Kidney epithelial cell (primary cell): Measurements from ENCODE around the gene CCDC188. TPM values are rescaled to one million over a fixed set of nuclear protein-coding genes. Genes with fewer than 3 reads are reported as not detected.

ENCODE experiments used
- DNase-seq: peaks from one replicate; pipeline ENCODE4 v3.0.0-alpha.2; 2010; ENCODE audit warnings: low read depth
- H3K27me3 ChIP-seq: 2 replicates; pipeline ENCODE4 v1.6.0; 2011; ENCODE audit warnings: low read length; ENCODE audit not compliant: control insufficient read depth, insufficient read depth
- H3K36me3 ChIP-seq: 2 replicates; pipeline ENCODE4 v1.5.1; 2011; ENCODE audit warnings: low read length; ENCODE audit not compliant: control insufficient read depth, insufficient read depth
- H3K4me3 ChIP-seq: 2 replicates; pipeline ENCODE4 v1.5.1; 2011; ENCODE audit warnings: low read depth, mild to moderate bottlenecking, control low read depth, low read length
- CTCF ChIP-seq: IDR thresholded peaks from 2 replicates; pipeline ENCODE4 v1.5.1; 2011; ENCODE audit warnings: mild to moderate bottlenecking, moderate library complexity, low read length, control low read depth, inconsistent platforms; ENCODE audit not compliant: insufficient read depth, poor library complexity, severe bottlenecking
- total RNA-seq: library from RNA; depleted of rRNA; stranded (reverse); fragments of >200 nt; gene quantifications from 2 replicates; pipeline ENCODE4 v1.2.3, GENCODE V29; 2015

Gene CCDC188
- total RNA-seq, 1 donor from 2014 or later, result 1.8 TPM

- no peak for TF ChIP-seq CTCF
- Histone ChIP-seq H3K27me3 (no peaks in the 10 kb centered on the region), H3K36me3 (no peaks in the 10 kb centered on the region), H3K4me3 (no peak overlapping the region)
- DNase-seq, result no peak
Observed at GRCh38 chr22:20143883-20144665, 6.8 kb downstream of the CCDC188 start.

- no peaks in the 10 kb centered on the region for H3K36me3 ChIP-seq
Observed at GRCh38 chr22:20142711-20143621, 7.9 kb downstream of the CCDC188 start.

GRCh38 chr22:20141186-20142077 lies 9.4 kb downstream of the CCDC188 start:
- peak; percentile 75 for DNase-seq
- TF ChIP-seq CTCF, result no peak
- Histone ChIP-seq H3K4me3 (no peak overlapping the region), H3K36me3 (no peaks in the 10 kb centered on the region), H3K27me3 (no peaks in the 10 kb centered on the region)

More at GRCh38 chr22:20142711-20143621, 7.9 kb downstream of the CCDC188 start:
- no peaks in the 10 kb centered on the region for H3K27me3 ChIP-seq
- no peak for TF ChIP-seq CTCF
- DNase-seq, result no peak
- H3K4me3 ChIP-seq, result no peak overlapping the region

- no peak for TF ChIP-seq CTCF
- no peak for DNase-seq
- Histone ChIP-seq H3K27me3 (no peaks in the 10 kb centered on the region), H3K36me3 (no peaks in the 10 kb centered on the region), H3K4me3 (no peak overlapping the region)
Observed at GRCh38 chr22:20140521-20140964, 10.3 kb downstream of the CCDC188 start.

GRCh38 chr22:20140107-20140445 lies 10.8 kb downstream of the CCDC188 start:
- no peaks in the 10 kb centered on the region for H3K36me3 ChIP-seq
- no peak for TF ChIP-seq CTCF
- DNase-seq, result no peak
- no peak overlapping the region for H3K4me3 ChIP-seq
- no peaks in the 10 kb centered on the region for H3K27me3 ChIP-seq
